Lung (tissue), 14 donors: ENCODE results near the gene TIMM23. TPM values are rescaled to one million over a fixed set of nuclear protein-coding genes. Genes with fewer than 3 reads are reported as not detected.
"Not testable (repeated sequence)": the region's sequence is repeated elsewhere in the genome, so short reads cannot be mapped to it uniquely, and the experiment has no call there.

Experiments
- ATAC-seq: fragments of 200-7000 bp; cut with Tn5 transposase; one replicate; pipeline ENCODE4 v1.9.1; 2020; ENCODE audit warnings: moderate number of reproducible peaks; ENCODE audit not compliant: insufficient read depth, low FRiP score
- DNase-seq, 3 donors: peaks; one replicate each; pipeline ENCODE4 v3.0.0-alpha.2; 2013 to 2017
- H3K27ac ChIP-seq, 2 donors: one replicate each; pipeline ENCODE4 v1.5.1; 2013; ENCODE audit warnings: mild to moderate bottlenecking in 2 of 2, moderate library complexity in 2 of 2, control low read depth in 1 of 2, inconsistent platforms in 1 of 2, low read depth in 1 of 2, low read length in 1 of 2
- H3K27me3 ChIP-seq, 3 donors: one replicate each; pipeline ENCODE4 v1.5.1; 2013; ENCODE audit warnings: low read length in 2 of 3; ENCODE audit not compliant: control insufficient read depth in 3 of 3, insufficient read depth in 3 of 3
- H3K36me3 ChIP-seq, 4 donors: one replicate each; pipeline ENCODE4 v1.5.1; 2013; ENCODE audit warnings: low read length in 4 of 4, mild to moderate bottlenecking in 1 of 4, moderate library complexity in 1 of 4; ENCODE audit not compliant: control insufficient read depth in 4 of 4, insufficient read depth in 4 of 4
- H3K4me1 ChIP-seq, 5 donors: one replicate each; pipeline ENCODE4 v1.5.1; 2013; ENCODE audit warnings: low read length in 5 of 5, mild to moderate bottlenecking in 2 of 5, moderate library complexity in 1 of 5; ENCODE audit not compliant: control insufficient read depth in 5 of 5, insufficient read depth in 5 of 5
- H3K4me3 ChIP-seq: one replicate; pipeline ENCODE4 v1.5.1; 2013; ENCODE audit warnings: mild to moderate bottlenecking, control low read depth, moderate library complexity
- H3K9ac ChIP-seq, 2 donors: one replicate each; pipeline ENCODE4 v1.5.1; 2013; ENCODE audit warnings: low read length in 2 of 2, control low read depth in 1 of 2; ENCODE audit not compliant: insufficient read depth in 1 of 2
- H3K9me3 ChIP-seq, 4 donors: one replicate each; pipeline ENCODE4 v1.5.1; 2013; ENCODE audit warnings: low read length in 3 of 4, mild to moderate bottlenecking in 1 of 4, moderate library complexity in 1 of 4; ENCODE audit not compliant: control insufficient read depth in 4 of 4, insufficient read depth in 3 of 4
- WGBS, 2 donors: extraction: QIAGEN DNeasy Blood & Tissue Kit; methylation state at CpG; one replicate each; pipeline ENCODE4 v1.1.7; 2013; 5-methylcytosine and 5-hydroxymethylcytosine counted together
- long read RNA-seq, 5 donors: transcript quantifications; one replicate each; lab custom pipeline, GENCODE V29; 2026
- polyA plus RNA-seq, 2 donors: library from polyadenylated mRNA; stranded (reverse); fragments of 200-250 nt; gene quantifications; one replicate each; pipeline ENCODE4 v1.2.1, GENCODE V29; 2013
- total RNA-seq, 2 donors: library from RNA; depleted of rRNA in 1 of 2; stranded (reverse); fragments of >200 nt in 1 of 2; gene quantifications; one replicate each; pipeline ENCODE4 v1.2.1, GENCODE V29; 2014 to 2021
- donor health status: Bipolar disorder and iron deficiency.
- donor health status: healthy.
- donor health status: DM: yes; HTN: yes; CAD: no.

The TIMM23 gene, protein sequence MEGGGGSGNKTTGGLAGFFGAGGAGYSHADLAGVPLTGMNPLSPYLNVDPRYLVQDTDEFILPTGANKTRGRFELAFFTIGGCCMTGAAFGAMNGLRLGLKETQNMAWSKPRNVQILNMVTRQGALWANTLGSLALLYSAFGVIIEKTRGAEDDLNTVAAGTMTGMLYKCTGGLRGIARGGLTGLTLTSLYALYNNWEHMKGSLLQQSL
- total RNA-seq (10 to 100 TPM; 37.0 to 41.5 TPM), polyA plus RNA-seq (10 to 100 TPM; 51.5 to 63.1 TPM)
- long read RNA-seq, donor 1, transcript TIMM23-201 (7 exons, 1,222 nt), result major isoform, 20 of 20 reads
- long read RNA-seq, donor 1, partial matches to known transcripts, result 0 of 20 reads
- long read RNA-seq, donor 1, other reads (novel, unspliced or antisense), result 0 of 20 reads
- long read RNA-seq, donor 2, transcript TIMM23-201 (7 exons, 1,222 nt), result major isoform, 13 of 13 reads
- long read RNA-seq, donor 2, partial matches to known transcripts, result 0 of 13 reads
- long read RNA-seq, donor 2, other reads (novel, unspliced or antisense), result 0 of 13 reads
- long read RNA-seq, donor 3, transcript TIMM23-201 (7 exons, 1,222 nt), result major isoform, 12 of 12 reads
- long read RNA-seq, donor 3, partial matches to known transcripts, result 0 of 12 reads
- long read RNA-seq, donor 3, other reads (novel, unspliced or antisense), result 0 of 12 reads
- long read RNA-seq, donor 4, transcript TIMM23-201 (7 exons, 1,222 nt), result major isoform, 6 of 6 reads
- long read RNA-seq, donor 4, partial matches to known transcripts, result 0 of 6 reads
- long read RNA-seq, donor 4, other reads (novel, unspliced or antisense), result 0 of 6 reads
- long read RNA-seq, donor 5, transcript TIMM23-201 (7 exons, 1,222 nt), result major isoform, 45 of 101 reads
- long read RNA-seq, donor 5, partial matches to known transcripts, result 30 of 101 reads
- long read RNA-seq, donor 5, other reads (novel, unspliced or antisense), result 26 of 101 reads

DNA sequence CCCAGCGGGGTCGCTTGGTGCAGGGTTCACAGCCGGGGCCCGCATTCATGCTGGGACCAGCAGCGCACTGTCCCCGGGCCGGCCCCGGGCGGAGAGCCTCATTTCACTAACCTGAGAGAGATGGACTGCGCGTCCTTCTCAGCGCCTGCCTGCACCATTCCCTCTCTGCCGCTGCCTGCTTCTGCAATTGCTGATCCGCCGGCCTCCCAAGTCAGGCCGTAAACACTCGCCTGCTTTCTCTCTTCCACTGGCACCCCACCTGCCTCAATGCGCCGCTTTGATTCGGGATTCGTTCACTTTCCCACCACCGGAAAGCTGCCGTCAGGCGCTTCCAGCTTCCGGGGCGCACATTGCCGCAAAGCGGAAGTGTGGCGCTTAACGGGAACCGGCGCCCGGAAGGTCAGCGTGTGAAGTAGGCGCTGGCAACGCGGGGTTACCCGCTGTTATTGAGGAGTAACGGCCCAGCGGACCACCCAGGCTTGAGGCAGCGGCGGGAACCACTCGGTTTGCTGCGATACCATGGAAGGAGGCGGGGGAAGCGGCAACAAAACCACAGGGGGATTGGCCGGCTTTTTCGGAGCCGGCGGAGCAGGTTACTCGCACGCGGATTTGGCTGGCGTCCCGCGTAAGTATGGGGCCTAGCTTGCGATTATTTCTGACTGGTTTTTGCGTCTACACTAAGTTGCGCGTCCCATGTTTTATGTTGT lies at the start of gene TIMM23:
Gene TIMM23 (plus strand): TSS at position 384 of the 707 bp plus-strand sequence. CDS start 136 bp downstream, at position 520.
- Histone ChIP-seq H3K27ac (peak within 1 kb of the TSS; percentile 72 to 79), H3K9ac (peak within 1 kb of the TSS; percentile 72 to 78), H3K4me3 (peak within 1 kb of the TSS; percentile 80)
- H3K4me1 ChIP-seq, H3K27me3 ChIP-seq, H3K9me3 ChIP-seq, H3K36me3 ChIP-seq: not testable (repeated sequence)
- peak; percentile 99 for ATAC-seq
- DNase-seq, result peak; percentile 85 to 91 (median 87)
- WGBS, 2 donors, result 0% methylated on average over 56 to 60 of the region's 60 CpGs

DNA sequence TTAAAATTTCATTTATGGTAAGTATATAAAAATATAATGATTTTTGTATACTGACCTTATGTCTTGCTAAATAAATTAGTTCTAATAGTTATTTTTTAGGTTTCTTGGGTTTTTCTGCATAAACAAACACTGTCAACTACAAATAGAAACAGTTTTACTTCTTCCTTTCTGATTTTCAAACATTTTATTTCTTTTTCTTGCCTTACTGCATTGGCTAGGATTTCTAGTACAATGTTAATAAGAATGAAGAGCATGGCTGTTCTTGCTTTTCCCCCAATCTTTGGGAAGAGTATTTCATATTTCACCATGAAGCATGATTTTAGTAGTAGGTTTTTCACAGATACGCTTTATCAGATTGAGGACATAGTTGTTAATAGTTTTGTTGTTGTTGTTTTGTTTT lies 45.5 kb upstream of the TIMM23 start:
- 98 to 100% methylated on average over 1 of the region's 1 CpG for WGBS, 2 donors
- not testable (repeated sequence) for DNase-seq, H3K27me3 ChIP-seq, H3K36me3 ChIP-seq, H3K4me3 ChIP-seq, ATAC-seq, H3K9ac ChIP-seq, H3K27ac ChIP-seq, H3K9me3 ChIP-seq, H3K4me1 ChIP-seq

DNA sequence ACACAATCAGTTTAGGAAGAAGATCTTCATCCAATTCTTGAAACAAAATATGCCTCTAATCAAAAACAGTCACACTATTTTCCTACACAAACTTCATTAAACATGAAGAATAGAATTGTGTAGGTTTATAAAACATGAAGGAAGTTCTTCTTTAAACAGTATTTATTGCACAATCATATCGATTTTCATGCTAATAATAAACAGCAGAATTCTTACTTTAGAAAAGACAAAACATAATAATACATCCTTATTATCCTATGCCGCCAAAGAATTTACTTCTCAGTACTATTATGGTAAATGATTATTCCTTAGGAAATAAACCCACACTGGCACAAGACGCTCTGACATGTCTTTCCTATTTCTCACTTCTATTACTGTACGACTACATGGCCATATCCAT lies 41.0 kb upstream of the TIMM23 start:
- DNase-seq, H3K27me3 ChIP-seq, H3K36me3 ChIP-seq, H3K9ac ChIP-seq, ATAC-seq, H3K4me3 ChIP-seq, H3K27ac ChIP-seq, H3K4me1 ChIP-seq, H3K9me3 ChIP-seq: not testable (repeated sequence)
- 77 to 80% methylated on average over 3 of the region's 4 CpGs for WGBS, 2 donors

DNA sequence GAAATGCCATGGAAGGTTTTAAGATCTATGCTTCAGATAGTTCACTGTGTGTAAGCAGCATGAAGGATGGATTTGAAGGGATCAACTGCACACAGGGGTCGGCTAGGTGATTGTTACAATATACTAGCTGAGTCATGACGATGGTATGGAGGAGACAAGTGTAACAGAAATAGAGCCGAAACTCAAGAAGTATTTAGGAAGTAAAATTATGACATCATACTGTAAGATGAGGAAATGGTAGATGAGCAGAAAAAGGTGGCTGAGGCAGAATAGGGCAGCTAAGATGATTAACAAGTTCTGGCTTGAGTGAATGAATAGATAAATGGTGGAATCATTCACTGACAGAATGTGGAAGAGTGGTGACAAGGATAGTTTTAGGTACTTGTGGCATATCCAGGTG lies 37.5 kb upstream of the TIMM23 start:
- not testable (repeated sequence) for H3K4me1 ChIP-seq, H3K36me3 ChIP-seq, H3K27me3 ChIP-seq, H3K9ac ChIP-seq, H3K27ac ChIP-seq, H3K9me3 ChIP-seq, H3K4me3 ChIP-seq, DNase-seq, ATAC-seq
- 60 to 80% methylated on average over 3 of the region's 3 CpGs for WGBS, 2 donors

DNA sequence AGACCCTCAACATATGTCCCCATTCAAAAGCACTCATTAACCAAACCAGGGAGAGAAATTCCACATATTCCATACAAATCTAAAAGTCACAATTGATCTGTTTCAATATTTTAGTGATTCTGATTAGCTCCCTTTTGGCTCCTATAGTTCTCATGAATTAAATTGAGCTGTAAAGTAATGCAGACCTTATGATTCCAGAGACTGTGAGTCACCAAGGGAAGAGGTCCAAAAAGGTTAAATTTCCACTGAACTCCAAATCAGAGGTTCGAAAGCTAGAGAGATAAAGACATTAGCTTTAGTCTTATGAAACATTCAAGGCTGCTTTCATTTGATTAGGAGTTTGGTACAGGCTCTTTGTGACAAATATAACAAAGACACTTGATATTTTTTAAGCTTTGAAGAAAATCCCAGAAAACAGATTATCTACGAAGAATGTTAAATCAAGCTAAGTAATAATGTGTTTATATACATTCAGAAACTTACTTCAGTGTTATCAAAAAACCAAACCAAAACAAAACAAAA lies 33.1 kb upstream of the TIMM23 start:
- DNase-seq, H3K4me1 ChIP-seq, H3K27ac ChIP-seq, H3K36me3 ChIP-seq, H3K27me3 ChIP-seq, H3K9me3 ChIP-seq, H3K4me3 ChIP-seq, ATAC-seq, H3K9ac ChIP-seq: not testable (repeated sequence)
- WGBS, 2 donors, result 82 to 98% methylated on average over 2 of the region's 2 CpGs

DNA sequence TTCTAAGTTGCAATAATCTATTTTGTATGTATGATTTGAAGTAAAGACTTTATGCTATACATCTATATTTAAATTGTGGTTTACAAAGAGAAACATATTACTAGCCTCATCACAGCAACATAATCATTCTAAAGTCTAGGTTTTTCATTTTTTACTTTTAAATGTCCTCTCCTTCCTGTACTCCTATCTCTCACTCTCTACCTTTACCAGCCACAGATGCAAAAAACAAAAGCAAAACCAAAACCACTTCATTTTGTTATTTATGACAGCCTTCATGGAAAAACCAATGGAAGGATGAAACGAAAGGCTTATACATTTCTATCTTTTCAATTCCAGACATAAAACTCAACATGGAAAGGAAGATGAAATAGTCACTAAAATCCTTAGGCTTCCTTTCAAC lies 31.1 kb upstream of the TIMM23 start:
- not testable (repeated sequence) for DNase-seq, H3K27ac ChIP-seq, H3K27me3 ChIP-seq, H3K9ac ChIP-seq, ATAC-seq, H3K36me3 ChIP-seq, H3K4me3 ChIP-seq, H3K4me1 ChIP-seq, H3K9me3 ChIP-seq
- no CpG with 5 or more reads among the region's 1 CpG for WGBS, 2 donors

DNA sequence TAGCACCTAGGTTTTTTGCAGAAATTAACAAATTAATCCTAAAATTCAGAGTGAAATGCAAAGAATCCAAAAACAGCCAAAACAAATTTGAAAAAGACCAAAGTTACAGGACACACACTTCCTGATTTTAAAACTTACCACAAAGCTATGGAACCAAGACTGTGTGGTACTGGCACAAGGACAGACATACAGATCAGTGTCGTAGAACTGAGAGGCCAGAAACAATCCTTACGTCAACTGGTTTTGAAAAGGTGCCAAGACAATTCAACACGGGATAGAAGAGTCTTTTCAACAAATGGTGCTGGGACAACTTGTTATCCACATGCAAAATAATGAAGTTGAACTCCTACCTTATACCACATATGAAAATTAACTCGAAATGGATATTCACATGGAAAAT lies 26.8 kb upstream of the TIMM23 start:
- not testable (repeated sequence) for H3K36me3 ChIP-seq, H3K9me3 ChIP-seq, H3K4me1 ChIP-seq, ATAC-seq, H3K27me3 ChIP-seq, H3K27ac ChIP-seq, H3K4me3 ChIP-seq, DNase-seq, H3K9ac ChIP-seq
- WGBS, 2 donors, result 84 to 85% methylated on average over 4 of the region's 4 CpGs
